CD4-positive, alpha-beta T cell (primary cell): ENCODE results near the gene FBXL17. TPM values are rescaled to one million over a fixed set of nuclear protein-coding genes. Genes with fewer than 3 reads are reported as not detected.

Source experiments
- ATAC-seq: fragments of 200-7000 bp; cut with Tn5 transposase; one replicate; pipeline ENCODE4 v1.10.0; 2022; ENCODE audit warnings: mild to moderate bottlenecking; ENCODE audit not compliant: poor library complexity
- CTCF ChIA-PET: fragments of 350-600 bp; sonication (Branson Sonifier 250); formaldehyde crosslinking; loops from one replicate; lab custom pipeline; 2021; ENCODE audit warnings: antibody characterized with exemption, inconsistent platforms; lab: Charles Lee
- POLR2A ChIA-PET: fragments of 350-600 bp; sonication (Branson Sonifier 250); formaldehyde crosslinking; loops from one replicate; lab custom pipeline; 2021; ENCODE audit warnings: antibody characterized with exemption, inconsistent platforms; lab: Charles Lee
- DNase-seq, 14 experiments: peaks; one replicate each; pipeline ENCODE4 v3.0.0-alpha.2; 2013 to 2020; ENCODE audit warnings: mixed read lengths in 2 of 14
- H3K27ac ChIP-seq, 2 donors: one replicate each; pipeline versions ENCODE4 v1.5.1 to v1.7.0; 2013; ENCODE audit warnings: low read length in 2 of 2, low read depth in 1 of 2, mild to moderate bottlenecking in 1 of 2
- H3K27me3 ChIP-seq, 2 experiments: 1 replicate in 1 of 2; 2 replicates in 1 of 2; pipeline versions ENCODE4 v1.6.1 to v1.7.0; 2013; ENCODE audit warnings: low read length in 2 of 2, control low read depth in 1 of 2, mild to moderate bottlenecking in 1 of 2, moderate library complexity in 1 of 2; ENCODE audit not compliant: insufficient read depth in 2 of 2, control insufficient read depth in 1 of 2
- H3K36me3 ChIP-seq: one replicate; pipeline ENCODE4 v1.6.1; 2013; ENCODE audit warnings: low read length, control low read depth; ENCODE audit not compliant: insufficient read depth
- H3K4me1 ChIP-seq: one replicate; pipeline ENCODE4 v1.6.1; 2013; ENCODE audit warnings: low read length, control low read depth; ENCODE audit not compliant: insufficient read depth
- H3K4me3 ChIP-seq: one replicate; pipeline ENCODE4 v1.5.1; 2013; ENCODE audit warnings: mild to moderate bottlenecking, low read length, moderate library complexity
- H3K9me3 ChIP-seq, 2 experiments: 1 replicate in 1 of 2; 2 replicates in 1 of 2; pipeline versions ENCODE4 v1.6.1 to v1.7.0; 2013; ENCODE audit warnings: low read length in 2 of 2, mild to moderate bottlenecking in 2 of 2, control low read depth in 1 of 2, moderate library complexity in 1 of 2; ENCODE audit not compliant: control insufficient read depth in 1 of 2, insufficient read depth in 1 of 2
- H3K27ac Mint-ChIP-seq: one replicate; pipeline ENCODE4 v1.8.0; 2020; ENCODE audit warnings: mixed read lengths
- H3K27me3 Mint-ChIP-seq: one replicate; pipeline ENCODE4 v1.8.0; 2021; ENCODE audit warnings: mixed read lengths
- H3K36me3 Mint-ChIP-seq: one replicate; pipeline ENCODE4 v1.8.0; 2021; ENCODE audit warnings: low read depth, mixed read lengths
- H3K4me1 Mint-ChIP-seq: one replicate; pipeline ENCODE4 v1.8.0; 2021; ENCODE audit warnings: low read depth, mixed read lengths
- H3K4me3 Mint-ChIP-seq: one replicate; pipeline ENCODE4 v1.8.0; 2020; ENCODE audit warnings: mild to moderate bottlenecking, mixed read lengths
- H3K9me3 Mint-ChIP-seq: one replicate; pipeline ENCODE4 v1.8.0; 2020; ENCODE audit warnings: mixed read lengths
- intact Hi-C, 2 experiments: fragments of 100-400 bp; cut with DNase I in 1 of 2; cut with micrococcal nuclease in 1 of 2; formaldehyde crosslinking; loops; one replicate each; pipeline versions ENCODE4 v1.15.1 to v1.9.0; 2023 to 2025; cut with DNase I, micrococcal nuclease
- total RNA-seq, 174 experiments: library from RNA in 2 of 174; stranded (reverse) in 2 of 174; gene quantifications; one replicate each; pipeline ENCODE4 v1.2.3 and lab custom pipeline; 2021 to 2026
- TF ChIP-seq, protein P1 (sequence below): fragments of 200-600 bp; IDR thresholded peaks from one replicate; pipeline ENCODE4 v1.8.0; 2022; ENCODE audit warnings: antibody characterized with exemption, mild to moderate bottlenecking

The FBXL17 gene
- total RNA-seq, 2 experiments from 2014 or later = 17.9 to 21.1 TPM

DNA sequence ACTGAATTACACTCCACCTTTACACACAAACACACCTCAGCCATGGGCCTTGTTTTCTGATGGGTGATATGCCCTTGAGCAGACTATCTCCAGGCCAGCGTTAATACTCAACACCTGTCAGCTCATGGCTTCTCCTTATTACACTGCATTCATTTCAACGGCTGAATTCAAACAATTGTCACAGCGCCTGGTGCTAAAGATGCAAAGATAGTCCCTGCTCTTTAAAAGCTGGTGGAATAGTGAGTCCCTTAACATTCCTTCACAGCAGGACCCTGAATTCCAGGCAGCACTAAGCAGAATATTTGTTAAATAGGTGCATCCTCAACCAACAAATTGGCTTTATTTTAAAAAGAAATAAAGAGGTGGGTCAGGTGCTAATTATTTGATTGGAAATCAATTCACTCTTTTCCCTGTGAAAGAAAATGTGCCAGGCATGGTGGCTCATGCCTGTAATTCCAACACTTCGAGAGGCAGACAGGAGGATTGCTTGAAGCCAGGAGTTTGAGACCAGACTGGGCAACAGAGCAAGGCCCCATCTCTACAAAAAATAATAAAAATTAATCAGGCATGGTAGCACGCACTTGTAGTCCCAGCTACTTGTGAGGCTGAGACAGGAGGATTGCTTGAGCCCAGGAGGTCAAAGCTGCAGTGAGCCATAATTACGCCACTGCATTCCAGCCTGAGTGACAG lies 555.4 kb downstream of the FBXL17 start:
- Mint-ChIP-seq H3K4me1 (no peaks in the 10 kb centered on the region), H3K4me3 (no peak overlapping the region), H3K27me3 (peaks cover 5% of the 10 kb centered on the region), H3K36me3 (no peaks in the 10 kb centered on the region), H3K9me3 (peaks cover 6% of the 10 kb centered on the region), H3K27ac (no peak overlapping the region)
- Histone ChIP-seq H3K4me3 (no peak overlapping the region), H3K27ac (no peak overlapping the region), H3K9me3 (no peaks in the 10 kb centered on the region), H3K4me1 (no peaks in the 10 kb centered on the region), H3K27me3 (peaks cover 0 to 5% of the 10 kb centered on the region in 2 experiments), H3K36me3 (no peaks in the 10 kb centered on the region)
- POLR2A ChIA-PET = no interaction called here
- CTCF ChIA-PET = no interaction called here
- DNase-seq = no peak
- intact Hi-C loops = no loop called here
- no peak for ATAC-seq
- TF ChIP-seq, protein P1, sequence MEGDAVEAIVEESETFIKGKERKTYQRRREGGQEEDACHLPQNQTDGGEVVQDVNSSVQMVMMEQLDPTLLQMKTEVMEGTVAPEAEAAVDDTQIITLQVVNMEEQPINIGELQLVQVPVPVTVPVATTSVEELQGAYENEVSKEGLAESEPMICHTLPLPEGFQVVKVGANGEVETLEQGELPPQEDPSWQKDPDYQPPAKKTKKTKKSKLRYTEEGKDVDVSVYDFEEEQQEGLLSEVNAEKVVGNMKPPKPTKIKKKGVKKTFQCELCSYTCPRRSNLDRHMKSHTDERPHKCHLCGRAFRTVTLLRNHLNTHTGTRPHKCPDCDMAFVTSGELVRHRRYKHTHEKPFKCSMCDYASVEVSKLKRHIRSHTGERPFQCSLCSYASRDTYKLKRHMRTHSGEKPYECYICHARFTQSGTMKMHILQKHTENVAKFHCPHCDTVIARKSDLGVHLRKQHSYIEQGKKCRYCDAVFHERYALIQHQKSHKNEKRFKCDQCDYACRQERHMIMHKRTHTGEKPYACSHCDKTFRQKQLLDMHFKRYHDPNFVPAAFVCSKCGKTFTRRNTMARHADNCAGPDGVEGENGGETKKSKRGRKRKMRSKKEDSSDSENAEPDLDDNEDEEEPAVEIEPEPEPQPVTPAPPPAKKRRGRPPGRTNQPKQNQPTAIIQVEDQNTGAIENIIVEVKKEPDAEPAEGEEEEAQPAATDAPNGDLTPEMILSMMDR = no peak

DNA sequence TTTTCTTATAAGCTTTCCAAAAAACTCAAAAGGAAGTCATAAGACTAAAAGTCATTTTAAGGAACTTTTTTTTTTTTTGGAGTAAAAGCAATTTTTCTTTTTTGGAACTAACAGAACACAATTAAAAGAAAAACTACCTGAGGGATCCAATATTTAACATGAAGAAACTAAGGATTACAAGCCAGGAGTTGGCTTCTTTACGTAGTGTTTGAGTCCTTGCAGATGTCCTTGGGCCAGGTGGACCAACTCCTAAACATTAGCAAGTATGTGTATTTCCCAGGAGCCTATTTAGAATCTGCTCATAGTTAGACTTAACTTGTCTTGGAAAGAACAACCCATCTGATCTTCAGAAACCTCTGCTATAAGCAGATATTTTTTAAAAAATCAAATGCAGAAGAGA lies 557.1 kb downstream of the FBXL17 start:
- Mint-ChIP-seq H3K27ac (no peak overlapping the region), H3K4me1 (no peaks in the 10 kb centered on the region), H3K36me3 (no peaks in the 10 kb centered on the region), H3K27me3 (peaks cover 5% of the 10 kb centered on the region), H3K9me3 (peaks cover 6% of the 10 kb centered on the region), H3K4me3 (no peak overlapping the region)
- no peak overlapping the region for H3K4me3 ChIP-seq
- DNase-seq (no peak), ATAC-seq (no peak)
- peaks cover 0 to 5% of the 10 kb centered on the region in 2 experiments for H3K27me3 ChIP-seq
- H3K9me3 ChIP-seq = no peaks in the 10 kb centered on the region
- intact Hi-C loops = no loop called here
- ChIA-PET CTCF (no interaction called here), POLR2A (no interaction called here)
- TF ChIP-seq, protein P1 = no peak
- no peaks in the 10 kb centered on the region for H3K36me3 ChIP-seq
- no peaks in the 10 kb centered on the region for H3K4me1 ChIP-seq
- no peak overlapping the region for H3K27ac ChIP-seq

DNA sequence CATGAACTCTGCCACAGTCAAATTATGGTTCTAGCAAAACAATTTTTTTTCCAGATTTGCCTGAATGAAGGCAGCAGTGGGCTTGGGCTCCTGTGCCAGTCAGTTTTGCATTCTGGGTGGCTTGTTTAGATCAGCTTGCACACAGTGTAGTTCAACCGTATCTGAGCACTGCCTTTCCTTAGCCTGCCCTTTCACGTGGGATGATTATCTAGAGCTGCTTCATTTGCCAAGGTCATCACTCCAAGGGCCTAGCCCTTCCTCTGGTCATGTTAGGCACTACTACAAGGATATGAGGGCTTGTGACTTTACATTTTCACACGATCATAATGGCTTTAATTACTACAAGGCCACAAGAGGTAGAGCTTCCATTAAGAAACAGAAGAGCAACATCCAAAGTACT lies 560.6 kb downstream of the FBXL17 start:
- H3K9me3 ChIP-seq = no peaks in the 10 kb centered on the region
- H3K9me3 Mint-ChIP-seq = peaks cover 6% of the 10 kb centered on the region
- ATAC-seq (no peak), DNase-seq (no peak)
- H3K27me3 Mint-ChIP-seq = peaks cover 4% of the 10 kb centered on the region
- intact Hi-C loops = no loop called here
- POLR2A ChIA-PET = no interaction called here
- H3K4me1 ChIP-seq = no peaks in the 10 kb centered on the region
- no peaks in the 10 kb centered on the region for H3K36me3 ChIP-seq
- CTCF ChIA-PET = no interaction called here
- no peak overlapping the region for H3K4me3 Mint-ChIP-seq
- H3K4me1 Mint-ChIP-seq = no peaks in the 10 kb centered on the region
- H3K27ac ChIP-seq = no peak overlapping the region
- TF ChIP-seq, protein P1 = no peak
- no peaks in the 10 kb centered on the region for H3K36me3 Mint-ChIP-seq
- no peak overlapping the region for H3K4me3 ChIP-seq
- no peak overlapping the region for H3K27ac Mint-ChIP-seq
- H3K27me3 ChIP-seq = peaks cover 0 to 3% of the 10 kb centered on the region in 2 experiments
